Choroid plexus epithelial cell (primary cell): ENCODE measurements around the gene PCDHB16.
A peak's percentile ranks its signal among the peaks of the same experiment; 100 is the strongest.
"Not testable (repeated sequence)": the region's sequence is repeated elsewhere in the genome, so short reads cannot be mapped to it uniquely, and the experiment has no call there.

Experiments used
- DNase-seq: peaks from one replicate; pipeline ENCODE4 v3.0.0-alpha.2; 2010; ENCODE audit warnings: low read depth
- H3K4me3 ChIP-seq: 2 replicates; pipeline ENCODE4 v1.5.1; 2011; ENCODE audit warnings: low read depth, mild to moderate bottlenecking, control low read depth, low read length, moderate library complexity
- TF ChIP-seq, protein P1 (sequence below): conservative IDR thresholded peaks from 2 replicates; pipeline ENCODE4 v1.5.1; 2011; ENCODE audit warnings: low read depth, mild to moderate bottlenecking, control low read depth, inconsistent platforms, low read length, moderate library complexity

The PCDHB16 gene

DNA sequence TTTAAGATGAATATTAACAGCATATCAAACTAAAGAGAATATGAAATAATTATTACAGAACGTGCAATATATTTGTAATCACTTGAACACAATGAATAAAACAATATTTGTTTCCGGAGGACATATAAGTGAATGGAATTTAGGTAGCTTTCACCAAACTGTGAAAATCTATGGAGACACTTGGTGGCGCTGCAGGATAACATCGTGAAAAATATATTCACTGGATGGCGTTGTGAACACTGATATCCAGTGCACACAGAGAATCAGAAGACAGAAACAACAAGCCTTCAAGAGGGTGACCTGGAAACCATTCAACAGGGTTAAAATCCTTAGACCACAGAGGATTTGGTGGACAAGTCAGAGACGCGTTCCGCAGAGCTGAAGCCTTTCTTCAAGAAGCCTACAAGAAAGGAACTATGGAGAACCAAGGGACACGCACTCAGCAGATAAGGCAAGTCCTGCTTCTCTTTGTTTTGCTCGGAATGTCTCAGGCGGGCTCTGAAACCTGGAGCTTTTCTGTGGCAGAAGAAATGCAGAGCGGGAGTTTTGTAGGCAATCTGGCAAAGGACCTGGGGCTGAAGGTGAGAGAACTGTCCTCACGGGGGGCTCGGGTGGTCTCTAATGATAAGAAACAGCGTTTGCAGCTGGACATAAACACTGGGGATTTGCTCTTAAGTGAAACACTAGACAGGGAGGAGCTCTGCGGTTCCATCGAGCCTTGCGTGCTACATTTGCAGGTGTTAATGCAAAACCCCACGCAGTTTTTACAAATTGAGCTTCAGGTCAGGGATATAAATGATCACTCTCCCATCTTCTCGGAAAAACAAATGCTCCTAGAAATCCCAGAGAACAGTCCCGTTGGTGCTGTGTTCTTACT, 17.4 kb downstream of the PCDHB16 start, which contains the start of gene PCDHB11:
Gene PCDHB11 (plus strand): TSS at position 269 of the 877 bp plus-strand sequence. CDS start 148 bp downstream, at position 417.
- H3K4me3 ChIP-seq = no peak within 1 kb of the TSS
- TF ChIP-seq, protein P1, sequence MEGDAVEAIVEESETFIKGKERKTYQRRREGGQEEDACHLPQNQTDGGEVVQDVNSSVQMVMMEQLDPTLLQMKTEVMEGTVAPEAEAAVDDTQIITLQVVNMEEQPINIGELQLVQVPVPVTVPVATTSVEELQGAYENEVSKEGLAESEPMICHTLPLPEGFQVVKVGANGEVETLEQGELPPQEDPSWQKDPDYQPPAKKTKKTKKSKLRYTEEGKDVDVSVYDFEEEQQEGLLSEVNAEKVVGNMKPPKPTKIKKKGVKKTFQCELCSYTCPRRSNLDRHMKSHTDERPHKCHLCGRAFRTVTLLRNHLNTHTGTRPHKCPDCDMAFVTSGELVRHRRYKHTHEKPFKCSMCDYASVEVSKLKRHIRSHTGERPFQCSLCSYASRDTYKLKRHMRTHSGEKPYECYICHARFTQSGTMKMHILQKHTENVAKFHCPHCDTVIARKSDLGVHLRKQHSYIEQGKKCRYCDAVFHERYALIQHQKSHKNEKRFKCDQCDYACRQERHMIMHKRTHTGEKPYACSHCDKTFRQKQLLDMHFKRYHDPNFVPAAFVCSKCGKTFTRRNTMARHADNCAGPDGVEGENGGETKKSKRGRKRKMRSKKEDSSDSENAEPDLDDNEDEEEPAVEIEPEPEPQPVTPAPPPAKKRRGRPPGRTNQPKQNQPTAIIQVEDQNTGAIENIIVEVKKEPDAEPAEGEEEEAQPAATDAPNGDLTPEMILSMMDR = no peak
- DNase-seq = no peak

DNA sequence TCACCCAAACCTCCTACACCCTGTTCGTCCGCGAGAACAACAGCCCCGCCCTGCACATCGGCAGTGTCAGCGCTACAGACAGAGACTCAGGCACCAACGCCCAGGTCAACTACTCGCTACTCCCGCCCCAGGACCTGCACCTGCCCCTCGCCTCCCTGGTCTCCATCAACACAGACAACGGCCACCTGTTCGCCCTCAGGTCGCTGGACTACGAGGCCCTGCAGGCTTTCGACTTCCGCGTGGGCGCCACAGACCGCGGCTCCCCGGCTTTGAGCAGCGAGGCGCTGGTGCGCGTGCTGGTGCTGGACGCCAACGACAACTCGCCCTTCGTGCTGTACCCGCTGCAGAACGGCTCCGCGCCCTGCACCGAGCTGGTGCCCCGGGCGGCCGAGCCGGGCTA, 18.9 kb downstream of the PCDHB16 start:
- not testable (repeated sequence) for H3K4me3 ChIP-seq

DNA sequence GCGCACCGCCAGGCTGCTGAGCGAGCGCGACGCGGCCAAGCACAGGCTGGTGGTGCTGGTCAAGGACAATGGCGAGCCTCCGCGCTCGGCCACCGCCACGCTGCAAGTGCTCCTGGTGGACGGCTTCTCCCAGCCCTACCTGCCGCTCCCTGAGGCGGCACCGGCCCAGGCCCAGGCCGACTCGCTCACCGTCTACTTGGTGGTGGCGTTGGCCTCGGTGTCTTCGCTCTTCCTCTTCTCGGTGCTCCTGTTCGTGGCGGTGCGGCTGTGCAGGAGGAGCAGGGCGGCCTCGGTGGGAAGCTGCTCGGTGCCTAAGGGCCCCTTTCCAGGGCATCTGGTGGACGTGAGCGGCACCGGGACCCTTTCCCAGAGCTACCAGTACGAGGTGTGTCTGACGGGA, 19.5 kb downstream of the PCDHB16 start:
- H3K4me3 ChIP-seq, DNase-seq: not testable (repeated sequence)

More for the DNA sequence above, 18.9 kb downstream of the PCDHB16 start:
- not testable (repeated sequence) for DNase-seq

DNA sequence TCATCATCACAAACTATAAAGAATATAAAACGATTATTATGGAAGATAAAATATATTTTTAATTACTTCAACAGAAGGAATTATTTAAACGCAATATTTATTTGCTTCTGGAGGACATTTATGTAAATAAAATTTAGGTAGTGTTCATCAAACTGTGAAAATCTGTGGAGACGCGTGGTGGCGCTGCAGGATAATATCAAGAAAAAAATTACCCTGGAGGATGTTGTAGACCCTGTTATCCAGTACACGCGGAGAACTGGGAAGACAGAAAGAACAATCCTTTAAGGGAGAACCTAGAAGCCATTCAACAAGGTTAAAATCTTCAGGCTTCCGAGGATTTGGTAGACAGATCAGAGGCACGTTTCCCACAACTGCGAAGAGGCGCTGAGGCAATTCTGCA, 26.3 kb downstream of the PCDHB16 start, which contains the start of gene PCDHB12:
Gene PCDHB12 (plus strand): TSS at position 242 of the 400 bp plus-strand sequence. CDS start 189 bp downstream, outside the sequence.
- peak; percentile 1 for DNase-seq
- H3K4me3 ChIP-seq = no peak within 1 kb of the TSS
- TF ChIP-seq, protein P1 = no peak

DNA sequence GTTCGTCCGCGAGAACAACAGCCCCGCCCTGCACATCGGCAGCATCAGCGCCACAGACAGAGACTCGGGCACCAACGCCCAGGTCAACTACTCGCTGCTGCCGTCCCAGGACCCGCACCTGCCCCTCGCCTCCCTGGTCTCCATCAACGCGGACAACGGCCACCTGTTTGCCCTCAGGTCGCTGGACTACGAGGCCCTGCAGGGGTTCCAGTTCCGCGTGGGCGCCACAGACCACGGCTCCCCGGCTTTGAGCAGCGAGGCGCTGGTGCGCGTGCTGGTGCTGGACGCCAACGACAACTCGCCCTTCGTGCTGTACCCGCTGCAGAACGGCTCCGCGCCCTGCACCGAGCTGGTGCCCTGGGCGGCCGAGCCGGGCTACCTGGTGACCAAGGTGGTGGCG, 28.1 kb downstream of the PCDHB16 start:
- DNase-seq, H3K4me3 ChIP-seq: not testable (repeated sequence)

DNA sequence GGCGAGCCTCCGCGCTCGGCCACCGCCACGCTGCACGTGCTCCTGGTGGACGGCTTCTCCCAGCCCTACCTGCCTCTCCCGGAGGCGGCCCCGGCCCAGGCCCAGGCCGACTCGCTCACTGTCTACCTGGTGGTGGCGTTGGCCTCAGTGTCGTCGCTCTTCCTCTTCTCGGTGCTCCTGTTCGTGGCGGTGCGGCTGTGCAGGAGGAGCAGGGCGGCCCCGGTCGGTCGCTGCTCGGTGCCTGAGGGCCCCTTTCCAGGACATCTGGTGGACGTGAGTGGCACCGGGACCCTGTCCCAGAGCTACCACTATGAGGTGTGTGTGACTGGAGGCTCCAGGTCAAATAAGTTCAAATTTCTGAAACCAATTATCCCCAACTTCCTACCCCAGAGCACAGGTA, 28.7 kb downstream of the PCDHB16 start:
- DNase-seq, H3K4me3 ChIP-seq: not testable (repeated sequence)

DNA sequence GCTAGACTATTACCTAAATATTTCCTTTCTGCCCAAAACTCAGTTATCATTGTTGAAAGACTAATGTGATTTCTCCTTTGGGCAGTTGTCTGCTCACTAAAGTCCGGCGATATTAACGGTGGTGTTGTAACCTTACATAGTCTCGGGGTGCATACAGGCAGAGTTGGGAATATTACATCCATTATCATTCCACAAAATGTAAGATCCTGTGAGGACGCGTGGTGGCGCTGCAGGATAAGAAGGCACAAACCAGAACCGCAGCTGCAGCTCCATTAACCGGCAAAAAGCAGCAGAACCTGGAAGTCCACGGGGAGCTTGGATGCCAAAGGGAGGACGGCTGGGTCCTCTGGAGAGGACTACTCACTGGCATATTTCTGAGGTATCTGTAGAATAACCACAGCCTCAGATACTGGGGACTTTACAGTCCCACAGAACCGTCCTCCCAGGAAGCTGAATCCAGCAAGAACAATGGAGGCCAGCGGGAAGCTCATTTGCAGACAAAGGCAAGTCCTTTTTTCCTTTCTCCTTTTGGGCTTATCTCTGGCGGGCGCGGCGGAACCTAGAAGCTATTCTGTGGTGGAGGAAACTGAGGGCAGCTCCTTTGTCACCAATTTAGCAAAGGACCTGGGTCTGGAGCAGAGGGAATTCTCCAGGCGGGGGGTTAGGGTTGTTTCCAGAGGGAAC, 31.6 kb downstream of the PCDHB16 start, which contains the start of gene PCDHB13:
Gene PCDHB13 (plus strand): TSS at position 264 of the 684 bp plus-strand sequence. CDS start 205 bp downstream, at position 469.
- H3K4me3 ChIP-seq = not testable (repeated sequence)
- peak; percentile 5 for DNase-seq

DNA sequence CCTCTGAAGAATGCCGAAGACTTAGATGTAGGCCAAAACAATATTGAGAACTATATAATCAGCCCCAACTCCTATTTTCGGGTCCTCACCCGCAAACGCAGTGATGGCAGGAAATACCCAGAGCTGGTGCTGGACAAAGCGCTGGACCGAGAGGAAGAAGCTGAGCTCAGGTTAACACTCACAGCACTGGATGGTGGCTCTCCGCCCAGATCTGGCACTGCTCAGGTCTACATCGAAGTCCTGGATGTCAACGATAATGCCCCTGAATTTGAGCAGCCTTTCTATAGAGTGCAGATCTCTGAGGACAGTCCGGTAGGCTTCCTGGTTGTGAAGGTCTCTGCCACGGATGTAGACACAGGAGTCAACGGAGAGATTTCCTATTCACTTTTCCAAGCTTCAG, 32.4 kb downstream of the PCDHB16 start:
- H3K4me3 ChIP-seq, DNase-seq: not testable (repeated sequence)

DNA sequence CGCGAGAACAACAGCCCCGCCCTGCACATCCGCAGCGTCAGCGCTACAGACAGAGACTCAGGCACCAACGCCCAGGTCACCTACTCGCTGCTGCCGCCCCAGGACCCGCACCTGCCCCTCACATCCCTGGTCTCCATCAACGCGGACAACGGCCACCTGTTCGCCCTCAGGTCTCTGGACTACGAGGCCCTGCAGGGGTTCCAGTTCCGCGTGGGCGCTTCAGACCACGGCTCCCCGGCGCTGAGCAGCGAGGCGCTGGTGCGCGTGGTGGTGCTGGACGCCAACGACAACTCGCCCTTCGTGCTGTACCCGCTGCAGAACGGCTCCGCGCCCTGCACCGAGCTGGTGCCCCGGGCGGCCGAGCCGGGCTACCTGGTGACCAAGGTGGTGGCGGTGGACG, 33.3 kb downstream of the PCDHB16 start:
- H3K4me3 ChIP-seq, DNase-seq: not testable (repeated sequence)

DNA sequence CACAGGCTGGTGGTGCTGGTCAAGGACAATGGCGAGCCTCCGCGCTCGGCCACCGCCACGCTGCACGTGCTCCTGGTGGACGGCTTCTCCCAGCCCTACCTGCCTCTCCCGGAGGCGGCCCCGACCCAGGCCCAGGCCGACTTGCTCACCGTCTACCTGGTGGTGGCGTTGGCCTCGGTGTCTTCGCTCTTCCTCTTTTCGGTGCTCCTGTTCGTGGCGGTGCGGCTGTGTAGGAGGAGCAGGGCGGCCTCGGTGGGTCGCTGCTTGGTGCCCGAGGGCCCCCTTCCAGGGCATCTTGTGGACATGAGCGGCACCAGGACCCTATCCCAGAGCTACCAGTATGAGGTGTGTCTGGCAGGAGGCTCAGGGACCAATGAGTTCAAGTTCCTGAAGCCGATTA, 33.8 kb downstream of the PCDHB16 start:
- not testable (repeated sequence) for DNase-seq, H3K4me3 ChIP-seq

DNA sequence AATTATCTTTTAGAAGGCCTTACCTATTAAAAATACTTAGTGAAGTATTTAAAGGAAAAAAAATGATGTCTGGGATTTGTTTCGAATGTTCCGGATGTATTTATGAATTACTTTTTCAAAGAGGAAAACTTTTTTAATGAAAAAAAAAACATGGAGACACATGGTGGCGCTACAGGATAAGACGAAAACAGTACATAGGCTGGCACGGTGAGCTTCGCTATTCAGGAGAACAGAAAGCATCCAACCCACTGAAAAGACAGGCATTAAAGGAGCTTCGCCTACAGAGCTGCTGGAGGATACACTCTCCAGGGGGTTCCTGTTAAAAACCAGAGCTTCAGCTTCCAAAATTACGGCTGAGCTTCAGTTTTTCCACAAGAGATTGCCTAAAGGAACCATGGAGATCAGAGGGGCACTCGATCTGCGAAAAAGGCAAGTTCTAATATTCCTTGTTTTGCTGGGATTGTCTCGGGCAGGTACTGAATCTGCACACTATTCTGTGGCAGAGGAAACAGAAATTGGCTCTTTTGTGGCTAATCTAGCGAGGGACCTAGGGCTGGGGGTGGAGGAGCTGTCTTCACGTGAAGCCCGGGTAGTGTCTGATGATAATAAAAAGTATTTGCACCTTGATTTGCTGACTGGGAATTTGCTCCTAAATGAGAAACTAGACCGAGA, 41.1 kb downstream of the PCDHB16 start, which contains the start of gene PCDHB14:
Gene PCDHB14 (plus strand): TSS at position 232 of the 672 bp plus-strand sequence. CDS start 163 bp downstream, at position 395.
- H3K4me3 ChIP-seq = no peak within 1 kb of the TSS
- peak; percentile 18 for DNase-seq
- TF ChIP-seq, protein P1 = no peak

DNA sequence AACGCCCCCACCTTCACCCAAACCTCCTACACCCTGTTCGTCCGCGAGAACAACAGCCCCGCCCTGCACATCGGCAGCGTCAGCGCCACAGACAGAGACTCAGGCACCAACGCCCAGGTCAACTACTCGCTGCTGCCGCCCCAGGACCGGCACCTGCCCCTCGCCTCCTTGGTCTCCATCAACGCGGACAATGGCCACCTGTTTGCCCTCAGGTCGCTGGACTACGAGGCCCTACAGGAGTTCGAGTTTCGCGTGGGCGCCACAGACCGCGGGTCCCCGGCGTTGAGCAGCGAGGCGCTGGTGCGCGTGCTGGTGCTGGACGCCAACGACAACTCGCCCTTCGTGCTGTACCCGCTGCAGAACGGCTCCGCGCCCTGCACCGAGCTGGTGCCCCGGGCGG, 42.7 kb downstream of the PCDHB16 start:
- not testable (repeated sequence) for DNase-seq, H3K4me3 ChIP-seq

DNA sequence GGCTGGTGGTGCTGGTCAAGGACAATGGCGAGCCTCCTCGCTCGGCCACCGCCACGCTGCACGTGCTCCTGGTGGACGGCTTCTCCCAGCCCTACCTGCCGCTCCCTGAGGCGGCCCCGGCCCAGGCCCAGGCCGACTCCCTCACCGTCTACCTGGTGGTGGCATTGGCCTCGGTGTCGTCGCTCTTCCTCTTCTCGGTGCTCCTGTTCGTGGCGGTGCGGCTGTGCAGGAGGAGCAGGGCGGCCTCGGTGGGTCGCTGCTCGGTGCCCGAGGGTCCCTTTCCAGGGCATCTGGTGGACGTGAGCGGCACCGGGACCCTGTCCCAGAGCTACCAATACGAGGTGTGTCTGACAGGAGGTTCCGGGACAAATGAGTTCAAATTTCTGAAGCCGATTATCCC, 43.2 kb downstream of the PCDHB16 start:
- not testable (repeated sequence) for DNase-seq, H3K4me3 ChIP-seq
